A673 (cell line): ENCODE measurements around the gene NIBAN1. TPM values are rescaled to one million over a fixed set of nuclear protein-coding genes. Genes with fewer than 3 reads are reported as not detected.

ENCODE experiments used
- BruUV-seq: library from RNA; stranded (reverse); fragments of 400-500 nt; replicated peaks from 2 replicates; lab custom pipeline; 2021; lab: Mats Ljungman, UMichigan
- CTCF ChIA-PET: fragments of 300-600 bp; sonication (Branson Sonifier 250); formaldehyde crosslinking; loops from one replicate; lab custom pipeline; 2022; ENCODE audit warnings: antibody characterized with exemption; lab: Charles Lee
- POLR2A ChIA-PET: fragments of 300-600 bp; sonication (Branson Sonifier 250); formaldehyde crosslinking; loops from one replicate; lab custom pipeline; 2022; ENCODE audit warnings: antibody characterized with exemption; ENCODE audit not compliant: low non-redundant PET; lab: Charles Lee
- DNase-seq: peaks from one replicate; pipeline ENCODE4 v3.0.0-alpha.2; 2015; ENCODE audit warnings: low spot score
- H3K27ac ChIP-seq: fragments of 200-600 bp; sonication (generic); 2 replicates; pipeline ENCODE4 v1.5.1; 2016; ENCODE audit warnings: mixed run types, low read depth, mild to moderate bottlenecking, mixed read lengths, antibody characterized with exemption, low read length; ENCODE audit not compliant: poor library complexity, severe bottlenecking
- H3K27me3 ChIP-seq: fragments of 200-600 bp; sonication (generic); replicated peaks from 2 replicates; pipeline ENCODE4 v1.6.1; 2017; ENCODE audit warnings: mixed run types, low read depth, mild to moderate bottlenecking, mixed read lengths, antibody characterized with exemption, low read length; ENCODE audit not compliant: insufficient read depth, poor library complexity
- H3K36me3 ChIP-seq: fragments of 200-600 bp; sonication (generic); 2 replicates; pipeline ENCODE4 v1.6.1; 2016; ENCODE audit warnings: mixed run types, mild to moderate bottlenecking, mixed read lengths, antibody characterized with exemption, low read length; ENCODE audit not compliant: insufficient read depth, poor library complexity, severe bottlenecking
- H3K4me1 ChIP-seq: fragments of 200-600 bp; sonication (generic); 2 replicates; pipeline ENCODE4 v1.6.1; 2017; ENCODE audit warnings: mixed run types, mild to moderate bottlenecking, mixed read lengths, antibody characterized with exemption, low read length; ENCODE audit not compliant: insufficient read depth, poor library complexity, severe bottlenecking
- H3K4me3 ChIP-seq: fragments of 200-600 bp; sonication (generic); 2 replicates; pipeline ENCODE4 v1.5.1; 2016; ENCODE audit warnings: low read depth, mixed run types, mild to moderate bottlenecking, mixed read lengths, low read length; ENCODE audit not compliant: poor library complexity, severe bottlenecking
- H3K9me3 ChIP-seq: fragments of 200-600 bp; sonication (generic); 2 replicates; pipeline ENCODE4 v1.6.1; 2016; ENCODE audit warnings: mixed run types, low read depth, mild to moderate bottlenecking, mixed read lengths, antibody characterized with exemption, low read length; ENCODE audit not compliant: poor library complexity, severe bottlenecking
- CTCF ChIP-seq: fragments of 300-800, 200-600 bp; sonication (generic); conservative IDR thresholded peaks from 2 replicates; pipeline ENCODE4 v1.5.1; 2017; ENCODE audit warnings: low read depth, mild to moderate bottlenecking, antibody characterized with exemption, low read length, moderate library complexity, mixed read lengths
- EZH2 ChIP-seq: fragments of 200-600 bp; sonication (generic); IDR thresholded peaks from 2 replicates; pipeline ENCODE4 v1.6.1; 2017; ENCODE audit warnings: borderline replicate concordance, low read depth, mild to moderate bottlenecking, mixed read lengths, antibody characterized with exemption, low read length; ENCODE audit not compliant: poor library complexity, severe bottlenecking
- intact Hi-C: fragments of 100-400 bp; cut with micrococcal nuclease; formaldehyde crosslinking; loops from one replicate; pipeline ENCODE4 v1.10.0; 2022; ENCODE audit not compliant: unreplicated experiment
- total RNA-seq: library from RNA; stranded (reverse); gene quantifications from 2 replicates; pipeline ENCODE4 v1.2.3, GENCODE V29; 2021

NIBAN1 gene
- total RNA-seq, 1 experiment from 2014 or later = 52.9 TPM

- no TSS peak for BruUV-seq
- no peaks in the 10 kb centered on the region for H3K9me3 ChIP-seq
- intact Hi-C loops = no loop called here
- no peak overlapping the region for H3K27ac ChIP-seq
- no peak for DNase-seq
- H3K4me1 ChIP-seq = peaks cover 46% of the 10 kb centered on the region
- H3K27me3 ChIP-seq = no peaks in the 10 kb centered on the region
- peaks cover 6% of the 10 kb centered on the region for H3K36me3 ChIP-seq
- POLR2A ChIA-PET = no interaction called here
- TF ChIP-seq CTCF (peak; percentile 42), EZH2 (no peak)
- CTCF ChIA-PET = no interaction called here
- no peak overlapping the region for H3K4me3 ChIP-seq
Observed at GRCh38 chr1:184954232-184954995, 19.9 kb downstream of the NIBAN1 start.

- Histone ChIP-seq H3K9me3 (no peaks in the 10 kb centered on the region), H3K4me3 (no peak overlapping the region), H3K36me3 (peaks cover 6% of the 10 kb centered on the region), H3K27ac (no peak overlapping the region), H3K4me1 (peaks cover 39% of the 10 kb centered on the region), H3K27me3 (no peaks in the 10 kb centered on the region)
- intact Hi-C loops = no loop called here
- no peak for DNase-seq
- CTCF ChIA-PET = no interaction called here
- POLR2A ChIA-PET = no interaction called here
- BruUV-seq = no TSS peak
- TF ChIP-seq EZH2 (no peak), CTCF (no peak)
Observed at GRCh38 chr1:184953600-184954219, 20.6 kb downstream of the NIBAN1 start.

GRCh38 chr1:184952428-184952827, 21.9 kb downstream of the NIBAN1 start:
- H3K4me3 ChIP-seq = no peak overlapping the region
- no peak for DNase-seq
- H3K27me3 ChIP-seq = no peaks in the 10 kb centered on the region
- TF ChIP-seq CTCF (no peak), EZH2 (no peak)
- no peaks in the 10 kb centered on the region for H3K9me3 ChIP-seq
- H3K27ac ChIP-seq = no peak overlapping the region
- peaks cover 39% of the 10 kb centered on the region for H3K4me1 ChIP-seq
- CTCF ChIA-PET = no interaction called here
- intact Hi-C loops = no loop called here
- peaks cover 6% of the 10 kb centered on the region for H3K36me3 ChIP-seq
- POLR2A ChIA-PET = no interaction called here
- BruUV-seq = no TSS peak
